Stimulated activated effector memory CD8-positive, alpha-beta T cell treated with anti-CD3 and anti-CD28 coated beads, Interleukin-12 subunit alpha, Interleukin-12 subunit beta, amount 100 ng/mL, for 72 hours (primary cell): ENCODE results near the gene SPATA46.

Source experiments
- ATAC-seq: fragments of 150-1000 bp; cut with Tn5 transposase; 2 replicates; pipeline ENCODE4 v1.10.0; 2021
- DNase-seq, 2 donors: peaks; one replicate each; pipeline ENCODE4 v3.0.0; 2021 to 2022; ENCODE audit warnings: low spot score in 2 of 2
- H3K27ac Mint-ChIP-seq: one replicate; pipeline ENCODE4 v1.8.0; 2022; ENCODE audit warnings: mild to moderate bottlenecking, mixed read lengths
- H3K36me3 Mint-ChIP-seq: one replicate; pipeline ENCODE4 v1.8.0; 2022; ENCODE audit warnings: mild to moderate bottlenecking, mixed read lengths
- H3K4me1 Mint-ChIP-seq: one replicate; pipeline ENCODE4 v1.8.0; 2022; ENCODE audit warnings: mixed read lengths
- H3K4me3 Mint-ChIP-seq: one replicate; pipeline ENCODE4 v1.8.0; 2022; ENCODE audit warnings: mild to moderate bottlenecking, mixed read lengths
- H3K9me3 Mint-ChIP-seq: one replicate; pipeline ENCODE4 v1.8.0; 2022; ENCODE audit warnings: mixed read lengths

SPATA46 gene

GRCh38 chr1:162370721-162371120 lies 5.9 kb downstream of the SPATA46 start:
- Mint-ChIP-seq H3K36me3 (no peaks in the 10 kb centered on the region), H3K4me3 (no peak overlapping the region), H3K4me1 (peaks cover 8% of the 10 kb centered on the region), H3K9me3 (no peaks in the 10 kb centered on the region), H3K27ac (no peak overlapping the region)
- DNase-seq (no peak), ATAC-seq (no peak)

- Mint-ChIP-seq H3K4me1 (peaks cover 8% of the 10 kb centered on the region), H3K9me3 (no peaks in the 10 kb centered on the region), H3K4me3 (no peak overlapping the region), H3K36me3 (no peaks in the 10 kb centered on the region), H3K27ac (no peak overlapping the region)
- ATAC-seq (no peak), DNase-seq (no peak)
Measured at GRCh38 chr1:162370161-162370560, 6.5 kb downstream of the SPATA46 start.

GRCh38 chr1:162369571-162369970 lies 7.1 kb downstream of the SPATA46 start:
- Mint-ChIP-seq H3K27ac (no peak overlapping the region), H3K4me1 (peaks cover 8% of the 10 kb centered on the region)

GRCh38 chr1:162368451-162368850 lies 8.2 kb downstream of the SPATA46 start:
- Mint-ChIP-seq H3K9me3 (no peaks in the 10 kb centered on the region), H3K27ac (no peak overlapping the region), H3K36me3 (no peaks in the 10 kb centered on the region), H3K4me1 (peaks cover 8% of the 10 kb centered on the region), H3K4me3 (no peak overlapping the region)
- DNase-seq, result no peak
- no peak for ATAC-seq

More at GRCh38 chr1:162369571-162369970, 7.1 kb downstream of the SPATA46 start:
- H3K4me3 Mint-ChIP-seq, result no peak overlapping the region
- H3K9me3 Mint-ChIP-seq, result no peaks in the 10 kb centered on the region
- no peak for DNase-seq
- no peaks in the 10 kb centered on the region for H3K36me3 Mint-ChIP-seq
- no peak for ATAC-seq

- Mint-ChIP-seq H3K4me1 (peaks cover 7% of the 10 kb centered on the region), H3K27ac (no peak overlapping the region), H3K9me3 (no peaks in the 10 kb centered on the region), H3K4me3 (no peak overlapping the region), H3K36me3 (no peaks in the 10 kb centered on the region)
- DNase-seq (no peak), ATAC-seq (no peak)
Measured at GRCh38 chr1:162367772-162368171, 8.9 kb downstream of the SPATA46 start.

- DNase-seq, result no peak
- Mint-ChIP-seq H3K4me3 (peak overlapping the region; percentile 39), H3K27ac (no peak overlapping the region), H3K4me1 (peaks cover under 1% of the 10 kb centered on the region), H3K9me3 (no peaks in the 10 kb centered on the region), H3K36me3 (no peaks in the 10 kb centered on the region)
- ATAC-seq, result no peak
Measured at GRCh38 chr1:162367073-162367472, 9.6 kb downstream of the SPATA46 start.

DNA sequence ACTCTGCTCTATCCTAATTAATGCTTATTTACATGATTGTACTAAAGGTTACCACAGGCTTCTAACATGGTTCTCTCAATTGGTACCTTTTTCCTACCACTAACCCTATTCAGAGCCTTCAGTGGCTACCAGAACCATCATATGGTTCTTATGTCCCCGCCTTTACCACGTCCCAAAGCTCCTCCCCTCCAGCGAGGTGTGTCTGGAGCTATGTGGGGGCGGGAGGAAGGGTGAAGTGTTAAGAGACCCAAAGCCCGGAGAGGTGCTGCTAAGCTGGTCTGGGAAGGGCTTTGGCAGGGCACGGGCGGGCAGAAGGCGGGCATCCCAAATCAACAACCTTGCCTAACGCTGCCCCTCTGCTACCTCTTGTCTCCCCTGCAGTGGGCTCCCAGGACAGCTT lies 10.0 kb downstream of the SPATA46 start:
- Mint-ChIP-seq H3K36me3 (no peaks in the 10 kb centered on the region), H3K27ac (no peak overlapping the region), H3K4me1 (no peaks in the 10 kb centered on the region), H3K4me3 (peak overlapping the region; percentile 39), H3K9me3 (no peaks in the 10 kb centered on the region)
- no peak for ATAC-seq
- no peak for DNase-seq

DNA sequence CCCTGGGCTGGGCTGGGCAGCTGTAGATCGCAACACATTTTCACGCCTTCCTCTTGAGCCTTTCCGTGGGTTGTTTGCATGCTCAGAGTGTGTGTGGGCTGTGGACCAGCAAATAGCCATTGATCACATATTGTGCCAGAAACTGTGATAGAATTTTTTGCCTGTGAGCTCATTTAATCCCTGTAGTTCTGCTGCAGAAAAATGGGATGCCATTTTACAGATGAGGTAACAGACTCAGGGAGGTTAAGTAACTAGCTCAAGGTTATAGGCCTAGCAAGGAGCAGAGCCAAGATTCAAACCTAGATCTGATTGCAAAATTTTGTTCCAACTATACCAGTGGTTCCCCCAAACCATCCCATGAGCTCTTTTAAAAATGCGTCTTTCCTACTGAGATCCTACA lies 10.5 kb downstream of the SPATA46 start:
- Mint-ChIP-seq H3K9me3 (no peaks in the 10 kb centered on the region), H3K27ac (no peak overlapping the region), H3K4me3 (no peak overlapping the region), H3K4me1 (no peaks in the 10 kb centered on the region), H3K36me3 (no peaks in the 10 kb centered on the region)
- DNase-seq, result no peak
- no peak for ATAC-seq

DNA sequence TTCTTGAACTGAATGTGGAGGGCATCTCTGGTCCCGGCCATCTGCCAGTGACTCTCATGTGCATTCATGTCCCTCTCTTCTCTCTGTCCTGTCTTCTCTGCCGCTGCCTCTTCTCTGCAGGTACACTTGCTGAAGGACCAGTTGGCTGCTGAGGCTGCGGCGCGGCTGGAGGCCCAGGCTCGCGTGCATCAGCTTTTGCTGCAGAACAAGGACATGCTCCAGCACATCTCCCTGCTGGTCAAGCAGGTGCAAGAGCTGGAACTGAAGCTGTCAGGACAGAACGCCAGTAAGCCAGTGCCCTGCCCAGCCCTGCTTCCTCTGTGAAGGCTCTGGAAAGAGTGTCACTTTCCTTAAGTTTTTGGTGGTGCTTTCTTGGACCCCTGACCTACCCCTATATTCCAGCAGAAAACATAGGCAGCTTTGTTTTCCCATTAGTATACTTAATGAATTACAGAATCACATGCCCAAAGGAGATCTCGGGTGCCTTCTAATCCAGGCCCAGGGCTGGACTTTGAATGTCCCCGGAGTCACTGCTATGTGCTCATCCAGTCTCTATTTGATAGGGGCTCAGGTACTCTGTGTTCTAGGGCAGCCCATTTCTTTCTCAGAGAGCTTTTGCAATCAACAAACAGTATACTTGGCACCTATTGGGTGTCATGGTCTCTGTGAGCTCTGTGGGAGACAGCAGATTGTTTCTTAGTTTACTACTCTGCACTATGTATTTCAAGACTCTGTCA lies 11.2 kb downstream of the SPATA46 start:
- H3K4me3 Mint-ChIP-seq, result no peak overlapping the region
- H3K36me3 Mint-ChIP-seq, result no peaks in the 10 kb centered on the region
- DNase-seq, result no peak
- no peak overlapping the region for H3K27ac Mint-ChIP-seq
- ATAC-seq, result no peak
- no peaks in the 10 kb centered on the region for H3K4me1 Mint-ChIP-seq
- no peaks in the 10 kb centered on the region for H3K9me3 Mint-ChIP-seq

DNA sequence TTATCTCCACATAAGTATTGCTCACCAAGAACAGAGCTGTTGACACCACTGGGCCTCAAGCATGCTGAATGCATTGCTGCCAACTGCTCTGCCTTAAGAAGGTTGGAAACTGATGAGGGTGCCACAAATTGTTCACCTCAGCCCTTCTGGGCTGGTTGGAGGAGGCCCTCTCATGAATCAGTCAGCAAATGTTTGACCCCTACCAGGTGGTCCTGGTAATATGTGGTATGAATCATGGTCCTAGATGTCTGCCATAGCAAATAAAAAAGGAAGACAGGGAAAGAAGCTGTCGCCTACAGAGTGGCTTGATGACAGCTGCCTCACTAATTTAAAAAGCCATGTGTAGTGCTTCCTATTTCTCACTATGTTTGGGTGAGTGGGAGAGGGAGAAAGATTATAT lies 12.2 kb downstream of the SPATA46 start:
- H3K27ac Mint-ChIP-seq, result no peak overlapping the region
- ATAC-seq (no peak), DNase-seq (no peak)
- no peaks in the 10 kb centered on the region for H3K9me3 Mint-ChIP-seq
- H3K36me3 Mint-ChIP-seq, result no peaks in the 10 kb centered on the region
- no peak overlapping the region for H3K4me3 Mint-ChIP-seq
- H3K4me1 Mint-ChIP-seq, result no peaks in the 10 kb centered on the region

DNA sequence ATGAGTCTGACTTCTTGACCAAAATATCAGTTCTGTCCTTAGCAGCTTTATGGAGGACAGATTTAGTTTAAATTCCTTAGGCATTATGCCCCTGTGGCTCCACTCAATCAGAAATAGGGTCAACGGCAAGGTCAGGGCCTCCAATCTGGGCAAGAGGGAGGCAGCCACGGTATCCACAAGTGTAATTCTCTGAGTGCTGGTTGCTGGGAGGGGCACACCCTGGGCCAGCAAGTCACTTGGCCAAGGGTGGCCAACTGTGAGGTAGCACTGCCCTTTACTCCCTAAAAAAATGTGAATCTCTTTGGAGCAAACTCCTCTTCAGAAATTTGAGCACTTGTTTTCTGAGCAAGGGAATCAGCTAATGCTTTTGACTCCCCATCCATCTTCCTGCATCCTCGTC lies 12.8 kb downstream of the SPATA46 start:
- Mint-ChIP-seq H3K4me1 (no peaks in the 10 kb centered on the region), H3K4me3 (no peak overlapping the region), H3K36me3 (no peaks in the 10 kb centered on the region), H3K9me3 (no peaks in the 10 kb centered on the region), H3K27ac (no peak overlapping the region)
- ATAC-seq, result no peak
- no peak for DNase-seq

GRCh38 chr1:162361349-162361748 lies 15.3 kb downstream of the SPATA46 start:
- no peak for DNase-seq
- ATAC-seq, result no peak
- no peak overlapping the region for H3K4me3 Mint-ChIP-seq
- no peaks in the 10 kb centered on the region for H3K4me1 Mint-ChIP-seq
- H3K27ac Mint-ChIP-seq, result no peak overlapping the region
- H3K36me3 Mint-ChIP-seq, result no peaks in the 10 kb centered on the region
- H3K9me3 Mint-ChIP-seq, result no peaks in the 10 kb centered on the region

DNA sequence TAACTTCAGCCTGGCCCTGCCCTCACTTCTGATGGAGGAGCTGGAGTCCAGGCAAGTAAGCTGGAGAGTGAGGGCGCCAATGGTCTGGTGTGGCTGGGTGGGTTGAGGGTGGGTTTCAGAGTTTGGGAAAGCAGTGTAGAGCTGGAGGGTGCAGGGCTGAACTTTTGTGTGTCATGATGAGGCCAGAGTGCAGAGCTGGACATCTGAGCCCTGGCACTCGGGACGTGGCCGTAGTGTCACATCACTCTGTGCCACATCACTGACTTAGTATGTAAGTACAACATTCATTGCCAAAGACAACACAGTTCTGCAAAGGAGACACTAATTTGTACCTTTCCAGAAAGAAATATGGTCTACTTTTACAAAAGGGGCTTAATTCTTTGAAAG lies 15.8 kb downstream of the SPATA46 start:
- Mint-ChIP-seq H3K36me3 (no peaks in the 10 kb centered on the region), H3K4me3 (no peak overlapping the region), H3K9me3 (no peaks in the 10 kb centered on the region), H3K27ac (no peak overlapping the region), H3K4me1 (no peaks in the 10 kb centered on the region)
- no peak for ATAC-seq
- DNase-seq, result no peak

DNA sequence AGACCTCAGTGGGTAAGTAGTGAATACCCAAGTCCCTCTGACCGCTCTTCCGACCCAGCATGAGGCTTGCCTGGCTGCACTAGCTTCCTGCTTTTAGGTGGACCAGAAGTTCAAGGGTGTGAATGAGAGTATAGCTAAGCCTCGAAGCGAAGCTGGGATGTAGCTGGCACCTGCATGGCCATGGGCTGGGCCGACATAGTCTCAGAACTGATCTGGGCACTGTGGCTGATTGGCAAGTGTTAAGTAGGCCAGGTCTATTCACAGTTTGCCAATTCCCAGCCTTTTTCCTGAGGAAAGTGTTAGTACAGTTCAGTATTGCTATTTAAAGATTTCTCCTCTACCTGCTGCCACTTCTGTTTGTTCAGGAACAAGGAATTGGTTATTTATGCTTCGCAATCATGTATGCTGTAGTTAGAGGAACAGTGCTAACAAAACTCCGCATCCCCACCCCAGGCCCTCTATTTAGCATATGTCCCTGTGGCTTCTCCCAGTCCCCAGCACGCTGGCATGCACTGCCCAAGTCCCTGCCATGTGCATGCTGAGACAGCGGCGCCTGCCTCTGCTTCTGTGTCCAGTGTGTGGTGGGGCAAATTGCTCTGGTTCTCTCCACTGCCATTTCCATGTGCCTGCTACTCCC lies 16.3 kb downstream of the SPATA46 start:
- ATAC-seq, result no peak
- no peak for DNase-seq
- Mint-ChIP-seq H3K36me3 (no peaks in the 10 kb centered on the region), H3K9me3 (no peaks in the 10 kb centered on the region), H3K4me1 (no peaks in the 10 kb centered on the region), H3K27ac (no peak overlapping the region), H3K4me3 (no peak overlapping the region)

- Mint-ChIP-seq H3K36me3 (no peaks in the 10 kb centered on the region), H3K4me3 (no peak overlapping the region), H3K27ac (no peak overlapping the region), H3K9me3 (no peaks in the 10 kb centered on the region), H3K4me1 (no peaks in the 10 kb centered on the region)
- ATAC-seq (no peak), DNase-seq (no peak)
Measured at GRCh38 chr1:162359523-162360236, 17.0 kb downstream of the SPATA46 start.

DNA sequence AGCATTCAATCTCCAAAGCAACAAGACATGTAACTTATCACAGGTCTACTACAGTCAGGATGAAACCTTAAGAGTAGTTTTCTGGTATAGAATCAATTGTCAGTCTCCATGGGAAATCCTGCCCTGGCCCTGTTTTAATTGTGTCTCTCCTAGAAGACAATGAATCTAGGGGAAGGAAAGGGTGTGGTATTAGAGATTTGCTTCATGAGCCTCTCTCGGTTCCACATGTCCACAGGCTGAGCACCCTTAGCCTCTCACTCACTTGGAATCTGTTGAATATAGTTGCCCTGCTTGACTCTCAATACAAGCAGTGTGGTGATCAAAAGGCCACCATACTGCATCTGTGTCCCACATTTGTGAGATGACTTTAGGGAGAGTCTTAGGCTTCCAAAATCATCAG lies 17.7 kb downstream of the SPATA46 start:
- Mint-ChIP-seq H3K4me1 (no peaks in the 10 kb centered on the region), H3K9me3 (no peaks in the 10 kb centered on the region), H3K27ac (no peak overlapping the region), H3K36me3 (no peaks in the 10 kb centered on the region), H3K4me3 (no peak overlapping the region)
- DNase-seq (no peak), ATAC-seq (no peak)
